ENCODE results near the gene LRRC7.
"Not testable (repeated sequence)": the region's sequence is repeated elsewhere in the genome, so short reads cannot be mapped to it uniquely, and the experiment has no call there.

LRRC7 gene

GRCh38 chr1:69987881-69988280 lies 420.2 kb downstream of the LRRC7 start:
- DNase-seq = no peak

- DNase-seq = no peak
Measured at GRCh38 chr1:69991644-69992043, 423.9 kb downstream of the LRRC7 start.

DNA sequence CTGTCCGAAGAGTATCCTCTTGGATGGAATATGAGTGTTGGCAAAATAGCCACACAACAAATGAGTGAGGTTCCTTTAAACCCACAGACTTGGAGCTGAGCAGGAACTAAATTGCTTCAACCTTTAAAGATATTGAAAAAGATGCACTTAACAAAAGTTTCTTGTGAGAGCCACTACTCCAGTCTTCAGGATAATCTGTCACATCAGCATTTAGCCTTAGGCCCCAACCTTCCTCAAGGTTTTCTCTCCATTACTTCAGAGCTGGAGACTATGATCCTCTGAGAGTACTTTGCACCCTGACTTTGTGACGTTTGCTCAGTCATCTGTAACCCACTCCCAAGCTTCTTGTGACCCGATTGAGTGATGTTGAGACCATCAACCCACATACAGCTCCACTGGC lies 424.9 kb downstream of the LRRC7 start:
- no peak for DNase-seq

DNA sequence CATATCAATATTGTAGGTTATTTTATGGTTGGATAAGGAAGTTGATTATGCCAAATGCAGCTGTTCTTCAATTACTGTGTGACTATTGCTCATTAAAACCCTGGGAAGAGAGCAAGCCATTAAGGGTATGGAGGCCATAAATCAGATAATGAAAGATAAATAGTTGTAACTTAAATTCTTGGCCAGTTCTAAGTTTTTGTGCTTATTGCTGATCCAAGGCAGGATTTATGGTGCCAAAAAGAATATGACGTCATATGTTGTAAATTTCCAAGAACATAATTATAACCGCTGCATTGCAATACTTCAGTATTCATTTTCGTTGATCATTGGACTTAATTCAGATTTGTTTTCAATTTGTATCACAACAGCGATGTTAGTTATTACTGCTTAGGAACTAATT lies 426.1 kb downstream of the LRRC7 start:
- no peak for DNase-seq

DNA sequence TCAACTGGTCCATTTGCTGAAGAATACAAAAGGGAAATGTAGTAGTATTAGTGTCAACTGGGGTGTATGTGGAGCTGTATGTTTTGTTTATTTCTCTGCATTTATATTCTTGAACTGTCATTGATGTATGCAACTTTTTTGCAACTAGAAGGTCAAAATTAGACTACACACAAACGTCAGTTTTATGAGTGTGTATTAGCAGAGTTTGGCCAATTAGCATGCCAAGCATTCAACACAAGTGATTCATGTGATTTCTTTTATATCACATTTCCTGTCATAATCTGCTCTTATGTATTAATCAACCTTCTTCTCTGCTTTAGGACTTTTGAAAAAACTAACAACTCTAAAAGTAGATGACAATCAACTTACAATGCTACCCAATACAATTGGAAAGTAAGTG lies 426.5 kb downstream of the LRRC7 start:
- no peak for DNase-seq

DNA sequence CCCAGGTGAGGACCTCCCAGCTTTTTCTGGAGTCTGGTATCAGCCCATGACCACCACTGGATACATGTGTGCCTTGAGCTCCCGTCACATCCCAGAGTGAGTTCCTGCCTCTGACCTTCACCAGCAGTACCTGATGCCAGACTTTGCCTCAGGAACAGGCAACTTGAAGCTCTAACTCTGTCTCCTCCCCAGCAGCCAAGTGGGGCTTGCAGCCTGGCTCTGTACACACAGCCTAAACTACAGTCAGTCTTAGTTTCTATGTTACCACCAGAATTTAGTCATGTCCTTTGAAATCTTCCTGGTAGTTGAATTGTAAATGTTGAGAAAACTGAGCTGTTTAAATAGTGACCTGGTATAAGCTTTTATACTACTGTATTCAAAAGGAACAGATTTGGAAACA lies 431.1 kb downstream of the LRRC7 start:
- DNase-seq = no peak

GRCh38 chr1:70003211-70003908 lies 435.6 kb downstream of the LRRC7 start:
- no peak for DNase-seq

GRCh38 chr1:70005386-70006034 lies 437.8 kb downstream of the LRRC7 start:
- DNase-seq = no peak

- no peak for DNase-seq
Measured at GRCh38 chr1:70008660-70009059, 440.9 kb downstream of the LRRC7 start.

GRCh38 chr1:70017770-70018169 lies 450.0 kb downstream of the LRRC7 start:
- DNase-seq = no peak

DNA sequence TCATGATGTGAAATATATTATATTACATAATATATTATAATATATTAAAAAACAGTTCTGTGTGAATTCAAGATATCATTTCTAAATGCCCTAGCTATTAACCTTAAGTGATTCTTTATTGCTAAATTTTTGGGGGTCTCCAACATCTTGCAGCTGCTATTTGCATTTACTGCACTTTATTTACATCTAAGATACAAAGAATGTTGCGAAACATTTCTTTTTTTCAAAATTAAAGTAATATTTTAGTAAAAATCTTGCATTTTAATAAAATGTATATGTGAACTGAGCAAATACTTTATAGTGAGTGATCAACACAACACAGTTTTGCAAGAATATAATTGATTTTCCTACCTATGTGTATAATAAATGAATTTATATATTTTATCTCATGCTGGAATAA lies 456.6 kb downstream of the LRRC7 start:
- no peak for DNase-seq

- DNase-seq = no peak
Measured at GRCh38 chr1:70025052-70025451, 457.3 kb downstream of the LRRC7 start.

DNA sequence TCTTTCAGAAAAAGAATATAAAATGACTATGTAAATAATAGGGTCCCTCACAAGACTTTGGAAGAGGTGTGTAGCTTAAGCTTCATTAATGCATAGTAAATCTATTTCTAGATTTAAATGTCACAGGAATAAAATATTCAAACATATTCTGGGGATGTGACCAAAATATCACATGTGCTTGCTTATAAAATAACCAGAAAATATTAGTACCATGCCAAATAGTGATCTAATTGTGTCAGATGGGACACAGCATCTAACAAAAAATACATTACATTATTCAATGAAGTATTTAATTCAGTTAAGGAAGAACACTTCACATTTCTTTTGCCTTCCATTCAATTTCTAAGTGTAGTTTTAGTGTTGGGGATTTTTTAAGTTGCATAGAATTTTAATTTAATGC lies 458.1 kb downstream of the LRRC7 start:
- DNase-seq = no peak

DNA sequence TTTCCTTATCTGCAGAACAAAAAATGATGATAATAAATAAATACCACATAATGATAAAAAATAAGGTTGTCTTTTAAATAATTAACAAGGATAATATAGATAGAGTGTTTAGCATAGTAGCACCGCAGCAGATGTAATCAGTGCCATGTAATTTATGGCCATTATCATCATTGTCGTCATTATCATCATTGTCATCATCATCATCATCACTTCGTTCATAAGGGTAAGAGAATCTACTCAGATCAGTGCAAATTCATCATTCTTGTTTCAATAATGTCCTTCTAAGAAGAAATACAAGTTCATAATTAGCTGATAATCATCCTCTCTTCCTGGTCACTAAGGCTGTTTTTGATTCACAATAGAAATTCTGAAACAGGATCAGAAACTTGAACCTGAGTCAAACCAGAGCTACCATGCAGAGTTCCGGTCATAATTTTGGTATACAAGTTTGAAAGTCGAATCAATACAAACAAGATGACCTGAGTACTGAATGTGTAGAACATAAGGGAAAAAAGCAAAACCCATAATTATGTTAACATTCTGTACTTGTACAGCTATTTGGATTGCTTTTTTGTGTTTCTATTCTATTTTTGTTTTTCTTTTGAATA lies 465.6 kb downstream of the LRRC7 start:
- no peak for DNase-seq

DNA sequence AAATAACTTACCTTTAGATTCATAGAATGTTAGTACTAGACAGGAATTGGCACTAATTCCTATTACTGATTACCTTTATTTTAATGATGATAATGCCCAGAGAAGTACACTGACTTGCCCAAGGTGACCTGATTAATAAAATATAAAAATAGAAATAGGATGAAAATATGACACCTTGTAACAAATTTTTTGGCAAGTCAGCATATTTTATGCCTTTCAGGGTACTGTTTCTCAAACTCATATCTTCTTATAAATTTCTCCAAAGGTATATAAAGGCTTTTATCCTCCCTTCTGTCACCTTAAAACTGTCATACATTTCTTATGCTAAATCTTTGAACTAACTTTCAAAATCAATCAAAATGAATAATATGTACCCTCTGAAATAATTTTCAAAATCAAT lies 466.2 kb downstream of the LRRC7 start:
- DNase-seq = no peak

GRCh38 chr1:70034403-70034802 lies 466.7 kb downstream of the LRRC7 start:
- no peak for DNase-seq

- no peak for DNase-seq
Measured at GRCh38 chr1:70038025-70038424, 470.3 kb downstream of the LRRC7 start.

GRCh38 chr1:70039485-70039884 lies 471.8 kb downstream of the LRRC7 start:
- no peak for DNase-seq

- no peak for DNase-seq
Measured at GRCh38 chr1:70041317-70042045, 473.8 kb downstream of the LRRC7 start.

DNA sequence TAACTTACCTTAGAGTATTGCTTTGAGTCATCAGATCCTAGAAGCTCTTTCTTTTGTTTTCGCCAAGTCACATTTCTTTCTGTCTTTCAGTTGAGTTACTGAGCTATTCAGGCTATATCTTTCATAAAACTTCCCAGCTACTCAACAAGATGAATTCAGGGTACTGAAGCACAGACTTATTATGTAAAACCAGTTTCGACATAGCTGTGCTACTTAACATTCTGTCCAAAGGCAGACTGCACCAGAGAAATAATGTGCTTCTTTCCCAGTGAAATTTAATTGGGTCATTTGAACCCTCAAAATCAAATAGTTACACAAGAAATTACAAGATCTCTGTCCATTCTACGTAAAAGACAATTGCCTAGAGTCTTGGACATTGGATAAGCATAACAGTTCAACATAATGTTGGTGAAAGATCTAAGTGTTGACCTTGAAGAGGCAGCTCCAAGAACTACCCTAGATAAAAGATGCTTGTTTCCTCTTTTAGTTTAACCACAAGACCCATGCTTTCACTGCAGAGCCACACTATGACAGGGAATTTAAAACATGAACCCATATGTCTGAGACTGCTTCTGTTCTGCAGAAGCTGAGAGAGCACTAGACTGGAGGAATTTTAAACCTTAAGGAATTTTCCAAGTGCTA lies 474.5 kb downstream of the LRRC7 start:
- DNase-seq = no peak

DNA sequence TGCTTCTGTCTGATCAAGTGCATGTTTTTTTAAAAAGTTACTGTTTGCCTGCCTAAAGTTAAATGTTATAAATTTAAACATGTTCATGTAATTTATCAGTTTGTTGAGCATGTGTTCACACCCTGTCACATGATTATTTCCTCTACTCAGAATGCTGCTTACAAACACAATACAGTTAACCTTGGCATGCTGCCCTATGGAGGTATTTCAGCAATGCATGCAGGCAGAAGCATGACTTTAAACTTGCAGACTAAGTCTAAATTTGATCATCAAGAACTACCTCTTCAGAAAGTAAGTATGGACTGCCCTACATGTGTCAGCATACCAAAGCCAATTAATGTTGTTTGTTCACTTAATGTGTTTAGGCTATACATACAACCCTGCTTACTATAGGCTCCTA lies 476.1 kb downstream of the LRRC7 start:
- no peak for DNase-seq

DNA sequence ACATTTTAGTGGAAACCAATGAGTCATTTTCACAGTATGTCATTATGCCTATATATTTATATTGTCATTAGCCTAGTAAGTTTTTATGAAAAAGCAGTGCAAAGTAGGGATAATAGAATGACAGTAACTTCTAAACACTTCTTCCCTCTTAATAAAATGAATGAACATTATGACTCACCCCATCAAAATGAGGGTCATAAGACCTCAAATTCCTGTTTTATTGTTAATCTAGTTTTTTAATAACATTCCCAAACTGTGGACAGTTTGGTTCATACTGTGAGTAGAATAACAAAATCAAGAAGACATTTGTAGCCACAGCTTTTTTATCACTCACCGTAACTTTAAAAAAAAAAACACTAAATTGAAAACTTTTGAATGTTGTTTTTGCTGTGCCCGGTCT lies 477.1 kb downstream of the LRRC7 start:
- DNase-seq = no peak

DNA sequence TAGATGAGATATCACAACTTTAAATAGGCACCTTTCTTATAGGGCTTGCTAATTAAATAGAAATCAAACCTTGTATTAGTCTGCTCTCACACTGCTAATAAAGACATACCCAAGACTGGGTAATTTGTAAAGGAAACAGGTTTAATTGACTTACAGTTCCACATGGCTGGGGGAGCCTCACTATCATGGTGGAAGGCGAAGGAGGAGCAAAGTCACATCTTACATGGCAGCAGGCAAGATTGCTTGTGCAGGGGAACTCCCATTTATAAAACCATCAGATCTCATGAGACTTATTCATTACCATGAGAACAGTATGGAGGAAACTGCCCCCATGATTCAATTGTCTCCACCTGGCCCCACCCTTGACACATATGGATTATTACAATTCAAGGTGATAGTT lies 477.9 kb downstream of the LRRC7 start:
- DNase-seq = not testable (repeated sequence)
